ENCODE data around the gene DYNC2LI1.

Gene DYNC2LI1

GRCh38 chr2:43802135-43802534 lies 28.3 kb downstream of the DYNC2LI1 start:
- no peaks in the 10 kb centered on the region for H4K20me1 ChIP-seq (ENCODE audit: insufficient read depth)

GRCh38 chr2:43803113-43803512 lies 29.3 kb downstream of the DYNC2LI1 start:
- no peaks in the 10 kb centered on the region for H3K79me2 ChIP-seq (ENCODE audit: insufficient read depth, low read depth)
- H4K20me1 ChIP-seq (ENCODE audit: insufficient read depth) = no peaks in the 10 kb centered on the region
- no peaks in the 10 kb centered on the region for H3K4me1 ChIP-seq (ENCODE audit: low read depth, poor library complexity, severe bottlenecking)
- no peak overlapping the region for H3K9ac ChIP-seq
- H3K4me2 ChIP-seq = no peak overlapping the region
- no peak overlapping the region for H3K4me3 ChIP-seq (IDR thresholded peaks at IDR 0.05; ENCODE audit: insufficient read depth, low read depth, low read length)
- no peaks in the 10 kb centered on the region for H3K27me3 ChIP-seq (ENCODE audit: insufficient read depth, low read depth)
- H3K27ac ChIP-seq = no peak overlapping the region
- no peak for TF ChIP-seq CTCF (conservative IDR thresholded peaks at IDR 0.05; ENCODE audit: low read depth, low read length)
- no peak overlapping the region for H2AFZ ChIP-seq (ENCODE audit: low read depth)
- H3K36me3 ChIP-seq (ENCODE audit: insufficient read depth) = no peaks in the 10 kb centered on the region

More at GRCh38 chr2:43802135-43802534, 28.3 kb downstream of the DYNC2LI1 start:
- TF ChIP-seq CTCF (conservative IDR thresholded peaks at IDR 0.05; ENCODE audit: low read depth, low read length) = no peak
- no peak overlapping the region for H3K4me3 ChIP-seq (IDR thresholded peaks at IDR 0.05; ENCODE audit: insufficient read depth, low read depth, low read length)
- H2AFZ ChIP-seq (ENCODE audit: low read depth) = no peak overlapping the region
- no peak overlapping the region for H3K9ac ChIP-seq
- no peak overlapping the region for H3K4me2 ChIP-seq
- no peak overlapping the region for H3K27ac ChIP-seq
- H3K36me3 ChIP-seq (ENCODE audit: insufficient read depth) = no peaks in the 10 kb centered on the region
- no peaks in the 10 kb centered on the region for H3K79me2 ChIP-seq (ENCODE audit: insufficient read depth, low read depth)
- H3K4me1 ChIP-seq (ENCODE audit: low read depth, poor library complexity, severe bottlenecking) = no peaks in the 10 kb centered on the region
- no peaks in the 10 kb centered on the region for H3K27me3 ChIP-seq (ENCODE audit: insufficient read depth, low read depth)

GRCh38 chr2:43806719-43807031 lies 32.8 kb downstream of the DYNC2LI1 start:
- TF ChIP-seq CTCF (conservative IDR thresholded peaks at IDR 0.05; ENCODE audit: low read depth, low read length) = no peak
- H3K9ac ChIP-seq = no peak overlapping the region
- no peak overlapping the region for H2AFZ ChIP-seq (ENCODE audit: low read depth)
- H3K4me3 ChIP-seq (IDR thresholded peaks at IDR 0.05; ENCODE audit: insufficient read depth, low read depth, low read length) = no peak overlapping the region
- no peaks in the 10 kb centered on the region for H3K79me2 ChIP-seq (ENCODE audit: insufficient read depth, low read depth)
- no peaks in the 10 kb centered on the region for H3K27me3 ChIP-seq (ENCODE audit: insufficient read depth, low read depth)
- H3K4me2 ChIP-seq = no peak overlapping the region
- no peaks in the 10 kb centered on the region for H3K36me3 ChIP-seq (ENCODE audit: insufficient read depth)
- no peaks in the 10 kb centered on the region for H3K4me1 ChIP-seq (ENCODE audit: low read depth, poor library complexity, severe bottlenecking)
- H3K27ac ChIP-seq = no peak overlapping the region
- H4K20me1 ChIP-seq (ENCODE audit: insufficient read depth) = no peaks in the 10 kb centered on the region

GRCh38 chr2:43810452-43810851 lies 36.6 kb downstream of the DYNC2LI1 start:
- Histone ChIP-seq H3K36me3 (ENCODE audit: insufficient read depth) (no peaks in the 10 kb centered on the region), H3K4me1 (ENCODE audit: low read depth, poor library complexity, severe bottlenecking) (no peaks in the 10 kb centered on the region), H3K9ac (no peak overlapping the region), H3K79me2 (ENCODE audit: insufficient read depth, low read depth) (no peaks in the 10 kb centered on the region), H2AFZ (ENCODE audit: low read depth) (no peak overlapping the region), H3K27me3 (ENCODE audit: insufficient read depth, low read depth) (no peaks in the 10 kb centered on the region), H3K4me3 (IDR thresholded peaks at IDR 0.05; ENCODE audit: insufficient read depth, low read depth, low read length) (no peak overlapping the region), H4K20me1 (ENCODE audit: insufficient read depth) (no peaks in the 10 kb centered on the region), H3K4me2 (no peak overlapping the region), H3K27ac (no peak overlapping the region)
- no peak for TF ChIP-seq CTCF (conservative IDR thresholded peaks at IDR 0.05; ENCODE audit: low read depth, low read length)

- no peaks in the 10 kb centered on the region for H3K36me3 ChIP-seq (ENCODE audit: insufficient read depth)
- TF ChIP-seq CTCF (conservative IDR thresholded peaks at IDR 0.05; ENCODE audit: low read depth, low read length) = no peak
- H3K79me2 ChIP-seq (ENCODE audit: insufficient read depth, low read depth) = no peaks in the 10 kb centered on the region
- H3K4me3 ChIP-seq (IDR thresholded peaks at IDR 0.05; ENCODE audit: insufficient read depth, low read depth, low read length) = no peak overlapping the region
- no peaks in the 10 kb centered on the region for H4K20me1 ChIP-seq (ENCODE audit: insufficient read depth)
- no peaks in the 10 kb centered on the region for H3K27me3 ChIP-seq (ENCODE audit: insufficient read depth, low read depth)
- no peak overlapping the region for H3K27ac ChIP-seq
- no peak overlapping the region for H3K4me2 ChIP-seq
- no peak overlapping the region for H2AFZ ChIP-seq (ENCODE audit: low read depth)
- no peak overlapping the region for H3K9ac ChIP-seq
- no peaks in the 10 kb centered on the region for H3K4me1 ChIP-seq (ENCODE audit: low read depth, poor library complexity, severe bottlenecking)
Measured at GRCh38 chr2:43810888-43811287, 37.0 kb downstream of the DYNC2LI1 start.

All from KMS-11 (cell line).